ENCODE data around the gene PLCB4. TPM values are rescaled to one million over a fixed set of nuclear protein-coding genes. Genes with fewer than 3 reads are reported as not detected.

PLCB4 gene
- total and polyA plus RNA-seq, 2 experiments from 2014 or later = 31.6 to 39.2 TPM

- H3K27ac ChIP-seq = no peak overlapping the region
- H3K36me3 ChIP-seq = no peaks in the 10 kb centered on the region
- H3K4me1 ChIP-seq (ENCODE audit: low read depth) = no peaks in the 10 kb centered on the region
- H3K4me3 ChIP-seq = no peak overlapping the region
- H3K27me3 ChIP-seq = no peaks in the 10 kb centered on the region
- H3K9me3 ChIP-seq (ENCODE audit: low read depth) = no peaks in the 10 kb centered on the region
- no peak for DNase-seq (ENCODE audit: low read depth in 1 of 2, low spot score in 1 of 2)
- no peak for TF ChIP-seq CTCF (IDR thresholded peaks at IDR 0.05; ENCODE audit: low read depth, low read length)
Measured at GRCh38 chr20:9059931-9060330, 9.0 kb upstream of the PLCB4 start.

GRCh38 chr20:9061434-9061833 lies 7.5 kb upstream of the PLCB4 start:
- Histone ChIP-seq H3K27me3 (no peaks in the 10 kb centered on the region), H3K27ac (no peak overlapping the region), H3K4me3 (no peak overlapping the region), H3K36me3 (no peaks in the 10 kb centered on the region), H3K9me3 (ENCODE audit: low read depth) (no peaks in the 10 kb centered on the region), H3K4me1 (ENCODE audit: low read depth) (no peaks in the 10 kb centered on the region)
- DNase-seq (ENCODE audit: low read depth in 1 of 2, low spot score in 1 of 2) = no peak
- TF ChIP-seq CTCF (IDR thresholded peaks at IDR 0.05; ENCODE audit: low read depth, low read length) = no peak

DNA sequence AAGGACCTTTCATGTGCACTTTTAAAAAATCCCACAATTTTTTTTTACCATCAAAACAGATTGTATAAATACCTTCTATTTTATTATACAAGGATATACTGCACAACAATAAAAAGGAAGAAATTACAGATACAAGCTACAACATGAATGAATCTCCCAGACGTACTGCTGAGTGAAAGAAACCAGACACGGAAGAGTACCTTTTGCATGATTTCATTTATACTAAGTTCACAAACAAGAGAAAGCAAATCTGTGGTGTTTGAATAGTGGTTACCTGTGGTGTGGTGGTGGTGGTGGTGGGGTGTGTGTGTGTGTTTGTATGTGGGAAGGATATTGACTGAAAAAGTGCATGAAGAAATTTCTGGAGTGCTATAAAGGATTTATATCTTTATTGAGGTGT lies 6.8 kb upstream of the PLCB4 start:
- H3K9me3 ChIP-seq (ENCODE audit: low read depth) = no peaks in the 10 kb centered on the region
- no peak overlapping the region for H3K27ac ChIP-seq
- DNase-seq (ENCODE audit: low read depth in 1 of 2, low spot score in 1 of 2) = no peak
- TF ChIP-seq CTCF (IDR thresholded peaks at IDR 0.05; ENCODE audit: low read depth, low read length) = no peak
- no peaks in the 10 kb centered on the region for H3K27me3 ChIP-seq
- H3K4me1 ChIP-seq (ENCODE audit: low read depth) = no peaks in the 10 kb centered on the region
- no peaks in the 10 kb centered on the region for H3K36me3 ChIP-seq
- no peak overlapping the region for H3K4me3 ChIP-seq

- no peaks in the 10 kb centered on the region for H3K9me3 ChIP-seq (ENCODE audit: low read depth)
- no peaks in the 10 kb centered on the region for H3K36me3 ChIP-seq
- H3K27me3 ChIP-seq = no peaks in the 10 kb centered on the region
- no peak for TF ChIP-seq CTCF (IDR thresholded peaks at IDR 0.05; ENCODE audit: low read depth, low read length)
- no peak for DNase-seq (ENCODE audit: low read depth in 1 of 2, low spot score in 1 of 2)
- peaks cover 12% of the 10 kb centered on the region for H3K4me1 ChIP-seq (ENCODE audit: low read depth)
- no peak overlapping the region for H3K4me3 ChIP-seq
- H3K27ac ChIP-seq = no peak overlapping the region
Measured at GRCh38 chr20:9066191-9066590, 2.7 kb upstream of the PLCB4 start.

- Histone ChIP-seq H3K36me3 (no peaks in the 10 kb centered on the region), H3K9me3 (ENCODE audit: low read depth) (no peaks in the 10 kb centered on the region), H3K4me3 (peak overlapping the region; percentile 96), H3K27me3 (no peaks in the 10 kb centered on the region), H3K4me1 (ENCODE audit: low read depth) (peaks cover 33% of the 10 kb centered on the region), H3K27ac (peak overlapping the region; percentile 59)
- TF ChIP-seq CTCF (IDR thresholded peaks at IDR 0.05; ENCODE audit: low read depth, low read length) = no peak
- DNase-seq (ENCODE audit: low read depth in 1 of 2, low spot score in 1 of 2) = peak; percentile 19 to 87
Measured at GRCh38 chr20:9068233-9068801, 570 bp upstream of the PLCB4 start.

All from cardiac muscle cell (in vitro differentiated cells and primary cell).